Measurements from ENCODE around the gene ABHD4.

DNA sequence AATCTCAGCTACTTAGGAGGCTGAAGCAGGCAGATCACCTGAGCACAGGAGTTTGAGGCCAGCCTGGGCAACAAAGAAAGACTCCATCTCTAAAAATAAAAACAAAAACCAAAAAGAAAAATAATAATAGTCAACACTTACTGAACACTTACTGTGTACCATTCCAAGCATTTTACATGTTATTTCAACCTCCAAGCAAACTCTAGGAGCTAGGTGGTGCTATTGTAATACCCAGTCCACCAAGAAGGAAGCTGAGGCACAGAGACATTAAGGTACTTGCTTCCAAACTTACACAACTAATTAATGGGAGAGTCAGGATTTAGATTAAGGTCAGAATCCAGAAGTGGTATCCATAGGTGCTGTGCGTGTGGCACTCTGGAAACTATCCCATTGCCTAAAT is 59.8 kb downstream of the ABHD4 start:
- TF ChIP-seq CTCF (IDR thresholded peaks at IDR 0.05), result peak in 9 of 12 donors; percentile 27 to 55 (median 42)
- no peak for TF ChIP-seq POLR2A (IDR thresholded peaks at IDR 0.05)
